Measurements from ENCODE around the gene ADO. TPM values are rescaled to one million over a fixed set of nuclear protein-coding genes. Genes with fewer than 3 reads are reported as not detected.

ADO gene
- total and polyA plus RNA-seq, 2 experiments from 2014 or later, result 12.6 to 48.3 TPM

- TF ChIP-seq JUNB (IDR thresholded peaks at IDR 0.05; ENCODE audit: unreplicated experiment), result no peak
- no peak for TF ChIP-seq ETS1 (IDR thresholded peaks at IDR 0.05)
- no peak for TF ChIP-seq POLR2AphosphoS5 (IDR thresholded peaks at IDR 0.05; ENCODE audit: low read depth)
- no peak for TF ChIP-seq ZNF331 (CRISPR knock-in tag; IDR thresholded peaks at IDR 0.05; ENCODE audit: low read depth)
- no peak for TF ChIP-seq ZNF462 (CRISPR knock-in tag; IDR thresholded peaks at IDR 0.05)
Observed at GRCh38 chr10:62820586-62820985, 16.1 kb downstream of the ADO start (continued).

GRCh38 chr10:62826273-62826672 lies 21.8 kb downstream of the ADO start:
- no peak overlapping the region for H3K4me3 Mint-ChIP-seq
- H3K4me1 Mint-ChIP-seq, result peaks cover 7% of the 10 kb centered on the region; the same call in 2 of the 3 replicates
- no peaks in the 10 kb centered on the region for H3K27me3 ChIP-seq (ENCODE audit: insufficient read depth)
- H3K4me1 ChIP-seq (ENCODE audit: insufficient read depth), result no peaks in the 10 kb centered on the region
- no peaks in the 10 kb centered on the region for H3F3A ChIP-seq (replicated peaks; ENCODE audit: low read depth)
- H3K27ac Mint-ChIP-seq, result no peak overlapping the region
- no peak overlapping the region for H3K4me3 ChIP-seq
- no peaks in the 10 kb centered on the region for H3K79me2 ChIP-seq (replicated peaks; ENCODE audit: insufficient read depth)
- ATAC-seq, result no peak
- no peak overlapping the region for H3K27ac ChIP-seq (ENCODE audit: low read depth)
- H3K9me3 Mint-ChIP-seq, result no peaks in the 10 kb centered on the region
- H3K27me3 Mint-ChIP-seq (ENCODE audit: insufficient read depth, low read depth, poor library complexity), result no peaks in the 10 kb centered on the region
- no peaks in the 10 kb centered on the region for H4K20me1 ChIP-seq (replicated peaks; ENCODE audit: insufficient read depth)
- no peaks in the 10 kb centered on the region for H3K9me2 ChIP-seq (ENCODE audit: insufficient read depth)
- no peak for DNase-seq (ENCODE audit: low spot score)
- no peak overlapping the region for H2AFZ ChIP-seq
- TF ChIP-seq ZNF331 (CRISPR knock-in tag; IDR thresholded peaks at IDR 0.05; ENCODE audit: low read depth) (no peak), POLR2AphosphoS5 (IDR thresholded peaks at IDR 0.05; ENCODE audit: low read depth) (no peak), REST (IDR thresholded peaks at IDR 0.05; ENCODE audit: unreplicated experiment) (no peak)
- no peaks in the 10 kb centered on the region; the same call in 1 of the 2 replicates for H3K36me3 ChIP-seq (ENCODE audit: insufficient read depth)
- H3K4me2 ChIP-seq, result no peak overlapping the region
- H3K36me3 Mint-ChIP-seq (ENCODE audit: low read depth), result no peaks in the 10 kb centered on the region

Measured in GM23338 (cell line).